ENCODE results near the gene SMARCA2. TPM values are rescaled to one million over a fixed set of nuclear protein-coding genes. Genes with fewer than 3 reads are reported as not detected.

SMARCA2 gene
- total RNA-seq, 1 donor from 2014 or later, result 238 TPM

DNA sequence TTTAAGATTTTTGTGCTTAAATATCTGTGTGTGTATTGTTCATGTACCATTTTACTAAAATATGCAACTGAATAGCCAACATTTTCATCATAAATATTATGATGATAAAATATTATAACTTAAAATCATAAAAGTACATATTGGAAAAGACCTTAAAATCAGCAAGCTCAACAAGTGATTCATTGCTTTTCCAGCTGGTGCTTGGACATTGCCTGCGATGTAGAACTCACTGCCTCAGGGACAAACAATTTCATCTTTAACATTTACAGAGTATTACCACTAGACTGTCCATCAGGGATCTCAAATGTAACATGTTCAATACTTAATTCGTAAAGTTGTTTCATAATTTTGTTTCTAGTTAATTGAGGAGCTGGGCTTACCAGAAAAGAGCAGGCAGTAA is 17.5 kb upstream of the SMARCA2 start:
- CTCF ChIA-PET, result no interaction called here

DNA sequence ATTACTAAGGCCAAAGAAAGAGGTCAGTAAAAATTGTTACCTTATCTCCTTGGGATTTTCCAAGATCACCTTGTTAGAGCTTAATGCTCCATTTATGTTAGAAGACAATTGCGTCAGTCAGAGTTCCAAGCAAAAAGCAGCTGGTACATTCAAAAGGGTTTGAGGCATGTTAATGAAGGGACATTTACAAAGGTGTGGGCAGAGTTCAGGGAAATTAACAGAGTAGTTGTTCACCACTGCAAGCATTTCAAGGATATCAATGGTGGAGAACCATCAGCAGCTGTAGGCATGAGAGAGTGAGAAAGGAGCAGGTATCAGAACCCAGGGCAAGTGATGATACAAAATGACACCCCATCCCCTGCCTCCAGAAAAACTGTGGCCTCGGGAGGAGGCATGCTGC is 17.0 kb upstream of the SMARCA2 start:
- intact Hi-C loops (cut with micrococcal nuclease), result no loop called here
- DNase-seq (no peak), ATAC-seq (ENCODE audit: low read depth) (no peak)
- Mint-ChIP-seq H3K36me3 (ENCODE audit: low read depth) (no peaks in the 10 kb centered on the region), H3K4me1 (peaks cover 13% of the 10 kb centered on the region), H3K4me3 (no peak overlapping the region), H3K9me3 (no peaks in the 10 kb centered on the region), H3K27ac (no peak overlapping the region), H3K27me3 (peaks cover 5% of the 10 kb centered on the region)
- TF ChIP-seq, protein P1, sequence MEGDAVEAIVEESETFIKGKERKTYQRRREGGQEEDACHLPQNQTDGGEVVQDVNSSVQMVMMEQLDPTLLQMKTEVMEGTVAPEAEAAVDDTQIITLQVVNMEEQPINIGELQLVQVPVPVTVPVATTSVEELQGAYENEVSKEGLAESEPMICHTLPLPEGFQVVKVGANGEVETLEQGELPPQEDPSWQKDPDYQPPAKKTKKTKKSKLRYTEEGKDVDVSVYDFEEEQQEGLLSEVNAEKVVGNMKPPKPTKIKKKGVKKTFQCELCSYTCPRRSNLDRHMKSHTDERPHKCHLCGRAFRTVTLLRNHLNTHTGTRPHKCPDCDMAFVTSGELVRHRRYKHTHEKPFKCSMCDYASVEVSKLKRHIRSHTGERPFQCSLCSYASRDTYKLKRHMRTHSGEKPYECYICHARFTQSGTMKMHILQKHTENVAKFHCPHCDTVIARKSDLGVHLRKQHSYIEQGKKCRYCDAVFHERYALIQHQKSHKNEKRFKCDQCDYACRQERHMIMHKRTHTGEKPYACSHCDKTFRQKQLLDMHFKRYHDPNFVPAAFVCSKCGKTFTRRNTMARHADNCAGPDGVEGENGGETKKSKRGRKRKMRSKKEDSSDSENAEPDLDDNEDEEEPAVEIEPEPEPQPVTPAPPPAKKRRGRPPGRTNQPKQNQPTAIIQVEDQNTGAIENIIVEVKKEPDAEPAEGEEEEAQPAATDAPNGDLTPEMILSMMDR (IDR thresholded peaks at IDR 0.05), result no peak
- POLR2A ChIA-PET, result no interaction called here
- CTCF ChIA-PET, result no interaction called here

More for the DNA sequence above, 17.5 kb upstream of the SMARCA2 start:
- TF ChIP-seq, protein P1 (IDR thresholded peaks at IDR 0.05), result no peak
- intact Hi-C loops (cut with micrococcal nuclease), result no loop called here
- Mint-ChIP-seq H3K36me3 (ENCODE audit: low read depth) (no peaks in the 10 kb centered on the region), H3K9me3 (no peaks in the 10 kb centered on the region), H3K27me3 (peaks cover 5% of the 10 kb centered on the region), H3K4me3 (no peak overlapping the region), H3K4me1 (peaks cover 13% of the 10 kb centered on the region), H3K27ac (no peak overlapping the region)
- ATAC-seq (ENCODE audit: low read depth) (no peak), DNase-seq (no peak)
- POLR2A ChIA-PET, result no interaction called here

DNA sequence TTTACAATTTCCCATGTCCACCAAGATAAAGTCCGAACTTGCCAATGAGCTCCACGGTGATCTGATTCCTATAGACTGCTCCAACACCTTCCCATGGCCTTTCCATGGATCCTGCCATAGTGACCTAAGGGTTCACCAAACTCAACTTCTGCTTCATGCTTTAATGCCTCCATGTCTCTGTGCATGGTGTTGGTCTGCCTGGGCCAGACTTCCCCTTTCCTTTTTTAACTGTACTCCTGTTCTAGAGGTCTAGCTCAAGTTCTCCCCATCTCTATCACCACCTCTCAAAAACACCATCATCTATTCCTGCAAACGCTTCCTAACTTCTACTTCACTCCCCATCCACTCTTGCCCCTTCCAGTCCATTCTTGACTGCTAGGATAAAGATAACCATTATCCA is 14.8 kb upstream of the SMARCA2 start:
- Mint-ChIP-seq H3K36me3 (ENCODE audit: low read depth) (no peaks in the 10 kb centered on the region), H3K4me1 (peaks cover 13% of the 10 kb centered on the region), H3K9me3 (no peaks in the 10 kb centered on the region), H3K4me3 (no peak overlapping the region), H3K27me3 (peaks cover 6% of the 10 kb centered on the region), H3K27ac (no peak overlapping the region)
- ChIA-PET POLR2A (no interaction called here), CTCF (no interaction called here)
- intact Hi-C loops (cut with micrococcal nuclease), result no loop called here
- ATAC-seq (ENCODE audit: low read depth) (no peak), DNase-seq (no peak)
- TF ChIP-seq, protein P1 (IDR thresholded peaks at IDR 0.05), result no peak

DNA sequence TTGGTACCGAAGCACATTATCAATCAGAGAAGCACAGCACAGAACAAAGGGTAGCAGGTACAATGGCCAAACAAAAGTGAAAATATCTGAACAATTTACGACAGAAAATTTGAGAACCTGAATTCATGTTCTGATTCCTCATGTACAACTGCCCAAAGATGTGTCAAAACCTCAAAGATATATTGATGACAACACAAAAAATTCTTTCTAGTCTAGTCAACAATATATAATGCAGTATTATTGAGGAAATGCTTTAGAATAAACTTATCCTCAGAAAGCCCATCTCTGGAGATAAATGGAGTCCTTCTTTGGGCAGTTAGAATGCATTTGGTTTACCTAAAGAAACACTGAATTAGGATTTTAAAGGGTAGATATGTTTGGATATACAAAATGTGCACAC is 6.8 kb upstream of the SMARCA2 start:
- Mint-ChIP-seq H3K4me3 (no peak overlapping the region), H3K9me3 (no peaks in the 10 kb centered on the region), H3K36me3 (ENCODE audit: low read depth) (no peaks in the 10 kb centered on the region), H3K27me3 (peaks cover 20% of the 10 kb centered on the region), H3K27ac (no peak overlapping the region), H3K4me1 (peaks cover under 1% of the 10 kb centered on the region)
- intact Hi-C loops (cut with micrococcal nuclease), result no loop called here
- POLR2A ChIA-PET, result no interaction called here
- TF ChIP-seq, protein P1 (IDR thresholded peaks at IDR 0.05), result no peak
- CTCF ChIA-PET, result no interaction called here
- ATAC-seq (ENCODE audit: low read depth) (no peak), DNase-seq (no peak)

DNA sequence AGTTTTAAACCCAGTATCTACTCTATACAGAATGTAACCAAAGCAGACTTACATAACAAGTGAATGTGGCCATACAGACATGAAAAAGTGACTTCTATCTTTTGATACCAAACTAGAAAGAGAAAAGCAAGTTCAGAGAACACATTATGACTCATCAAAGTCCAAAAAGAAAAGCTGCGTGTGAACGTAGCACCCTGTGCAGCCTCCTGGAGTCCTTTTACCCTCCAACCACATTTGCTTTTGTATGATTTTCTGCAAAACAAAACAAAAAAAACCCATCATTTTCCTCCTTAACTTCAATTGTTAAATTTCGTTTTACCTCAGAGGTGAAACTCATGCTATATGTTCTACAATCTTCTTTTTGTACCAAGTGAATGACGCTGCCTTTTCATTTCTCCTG is 2.8 kb upstream of the SMARCA2 start:
- ATAC-seq (ENCODE audit: low read depth) (no peak), DNase-seq (no peak)
- TF ChIP-seq, protein P1 (IDR thresholded peaks at IDR 0.05), result no peak
- H3K36me3 Mint-ChIP-seq (ENCODE audit: low read depth), result peaks cover 13% of the 10 kb centered on the region
- H3K4me3 Mint-ChIP-seq, result no peak overlapping the region
- H3K27me3 Mint-ChIP-seq, result peaks cover 8% of the 10 kb centered on the region
- H3K4me1 Mint-ChIP-seq, result peaks cover 9% of the 10 kb centered on the region
- ChIA-PET CTCF (no interaction called here), POLR2A (no interaction called here)
- H3K27ac Mint-ChIP-seq, result no peak overlapping the region
- intact Hi-C loops (cut with micrococcal nuclease), result loop anchor here (10.0 kb wide), 1 partner anchor 1118 kb away; no protein-coding TSS in a partner anchor
- no peaks in the 10 kb centered on the region for H3K9me3 Mint-ChIP-seq

Measured in activated B cell treated with CpG ODN at 0.5 μM for 24 hours (primary cell).